ENCODE results near the gene HNRNPC.
"Not testable (repeated sequence)": the region's sequence is repeated elsewhere in the genome, so short reads cannot be mapped to it uniquely, and the experiment has no call there.

HNRNPC gene

GRCh38 chr14:21268617-21269251 is 508 bp downstream of the HNRNPC start:
- DNase-seq, result peak; percentile 55

GRCh38 chr14:21267886-21268616 is 1.2 kb downstream of the HNRNPC start:
- DNase-seq, result no peak

- DNase-seq, result no peak
Observed at GRCh38 chr14:21267431-21267845, 1.8 kb downstream of the HNRNPC start.

GRCh38 chr14:21264025-21264801 is 5.0 kb downstream of the HNRNPC start:
- no peak for DNase-seq

- DNase-seq, result no peak
Observed at GRCh38 chr14:21263284-21264024, 5.8 kb downstream of the HNRNPC start.

GRCh38 chr14:21262410-21262809 is 6.8 kb downstream of the HNRNPC start:
- no peak for DNase-seq

GRCh38 chr14:21261824-21262223 is 7.4 kb downstream of the HNRNPC start:
- no peak for DNase-seq

GRCh38 chr14:21258889-21259787 is 10.1 kb downstream of the HNRNPC start:
- no peak for DNase-seq

GRCh38 chr14:21258005-21258888 is 11.0 kb downstream of the HNRNPC start:
- DNase-seq, result no peak

- no peak for DNase-seq
Observed at GRCh38 chr14:21257394-21257909, 11.8 kb downstream of the HNRNPC start.

GRCh38 chr14:21256539-21257393 is 12.5 kb downstream of the HNRNPC start:
- no peak for DNase-seq

GRCh38 chr14:21256102-21256447 is 13.2 kb downstream of the HNRNPC start:
- not testable (repeated sequence) for DNase-seq

GRCh38 chr14:21255385-21256101 is 13.7 kb downstream of the HNRNPC start:
- no peak for DNase-seq

GRCh38 chr14:21252149-21252548 is 17.1 kb downstream of the HNRNPC start:
- no peak for DNase-seq

GRCh38 chr14:21251215-21251614 is 18.0 kb downstream of the HNRNPC start:
- DNase-seq, result no peak

GRCh38 chr14:21248739-21249411 is 20.4 kb downstream of the HNRNPC start:
- no peak for DNase-seq

GRCh38 chr14:21248338-21248737 is 20.9 kb downstream of the HNRNPC start:
- no peak for DNase-seq

- DNase-seq, result no peak
Observed at GRCh38 chr14:21245813-21246212, 23.4 kb downstream of the HNRNPC start.

GRCh38 chr14:21244544-21244943 is 24.7 kb downstream of the HNRNPC start:
- no peak for DNase-seq
